ENCODE measurements around the gene DBNL.

GRCh38 chr7:44078521-44078920 lies 34.0 kb downstream of the DBNL start:
- TF ChIP-seq FOXA1 (IDR thresholded peaks at IDR 0.05) (no peak), BHLHE40 (IDR thresholded peaks at IDR 0.05; ENCODE audit: borderline replicate concordance) (no peak), SP1 (IDR thresholded peaks at IDR 0.05) (no peak), FOXM1 (IDR thresholded peaks at IDR 0.05; ENCODE audit: borderline replicate concordance) (no peak), ELF4 (IDR thresholded peaks at IDR 0.05) (no peak), TARDBP (IDR thresholded peaks at IDR 0.05) (no peak), FOXK2 (IDR thresholded peaks at IDR 0.05) (no peak), HDGF (IDR thresholded peaks at IDR 0.05; ENCODE audit: borderline replicate concordance) (no peak), PKNOX1 (IDR thresholded peaks at IDR 0.05) (no peak)

All from HEK293T (cell line).